ENCODE results near the gene RGS6. TPM values are rescaled to one million over a fixed set of nuclear protein-coding genes. Genes with fewer than 3 reads are reported as not detected.

Gene RGS6
- total and polyA plus RNA-seq, 4 experiments from 2014 or later = 0.32 TPM; not detected in 3

DNA sequence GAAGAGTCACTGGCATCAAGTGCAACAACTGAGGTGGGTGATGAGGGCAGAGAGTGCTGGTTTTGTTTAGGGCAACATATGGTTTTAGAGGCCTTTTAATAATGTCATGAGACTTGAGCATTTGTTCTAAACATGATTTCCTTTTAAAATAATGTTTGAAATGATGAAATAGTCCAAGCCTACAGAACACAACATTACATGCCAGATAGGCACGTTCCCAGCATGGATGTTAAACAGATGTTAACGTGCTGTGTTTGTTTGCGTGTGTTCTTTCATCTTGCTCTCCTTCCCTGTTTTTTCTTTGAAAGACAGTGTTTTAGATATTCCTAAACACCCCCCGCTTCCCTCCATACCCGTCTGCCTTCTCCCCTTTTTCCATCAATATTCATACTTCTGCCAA lies 82.3 kb downstream of the RGS6 start:
- ChIA-PET POLR2A (ENCODE audit: partially characterized antibody) (no interaction called here), CTCF (ENCODE audit: partially characterized antibody) (no interaction called here)
- no peak overlapping the region for H3K4me3 Mint-ChIP-seq
- H3K9me3 ChIP-seq (ENCODE audit: control insufficient read depth in 1 of 2, low read length in 2 of 2) = no peaks in the 10 kb centered on the region
- no peak overlapping the region for H3K4me3 ChIP-seq (ENCODE audit: low read length in 2 of 2)
- H3K27me3 Mint-ChIP-seq = peaks cover 9 to 13% of the 10 kb centered on the region in 2 donors
- H3K27me3 ChIP-seq (ENCODE audit: insufficient read depth, low read length) = no peaks in the 10 kb centered on the region
- H3K36me3 Mint-ChIP-seq = no peaks in the 10 kb centered on the region
- H3K4me1 ChIP-seq (ENCODE audit: insufficient read depth, low read length) = no peaks in the 10 kb centered on the region
- no peak overlapping the region for H3K27ac Mint-ChIP-seq
- no peak overlapping the region for H3K27ac ChIP-seq (ENCODE audit: low read depth, low read length)
- intact Hi-C loops (cut with micrococcal nuclease) = no loop called here
- H3K4me1 Mint-ChIP-seq = no peaks in the 10 kb centered on the region
- no peaks in the 10 kb centered on the region for H3K36me3 ChIP-seq (ENCODE audit: insufficient read depth, low read length)
- DNase-seq = no peak
- H3K9me3 Mint-ChIP-seq = peaks cover 0 to 1% (median 0%) of the 10 kb centered on the region in 8 donors

DNA sequence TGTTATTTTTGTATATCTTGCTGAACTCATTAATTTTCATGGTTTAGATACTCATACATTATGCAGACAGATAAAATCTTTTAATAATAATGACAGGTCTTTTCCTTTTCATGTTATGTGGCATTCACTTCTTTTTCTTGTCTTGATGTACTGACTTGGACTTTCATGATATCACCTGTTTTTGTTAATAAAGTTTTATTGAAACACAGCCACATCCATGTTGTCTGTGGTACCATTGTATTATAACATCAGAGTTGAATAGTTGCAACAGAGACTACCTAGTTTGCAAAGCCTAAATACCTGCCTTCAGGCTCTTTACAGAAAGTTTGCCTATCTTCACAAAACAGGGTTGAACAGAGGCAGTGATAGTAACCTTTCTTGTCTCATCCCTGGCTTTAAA lies 85.1 kb downstream of the RGS6 start:
- Mint-ChIP-seq H3K4me3 (no peak overlapping the region), H3K9me3 (peaks cover 0 to 4% (median 0%) of the 10 kb centered on the region in 8 donors), H3K27me3 (peaks cover 18 to 24% of the 10 kb centered on the region in 2 donors), H3K4me1 (no peaks in the 10 kb centered on the region), H3K27ac (no peak overlapping the region), H3K36me3 (no peaks in the 10 kb centered on the region)
- Histone ChIP-seq H3K9me3 (ENCODE audit: control insufficient read depth in 1 of 2, low read length in 2 of 2) (no peaks in the 10 kb centered on the region), H3K36me3 (ENCODE audit: insufficient read depth, low read length) (no peaks in the 10 kb centered on the region), H3K4me3 (ENCODE audit: low read length in 2 of 2) (no peak overlapping the region), H3K27ac (ENCODE audit: low read depth, low read length) (no peak overlapping the region), H3K27me3 (ENCODE audit: insufficient read depth, low read length) (no peaks in the 10 kb centered on the region), H3K4me1 (ENCODE audit: insufficient read depth, low read length) (no peaks in the 10 kb centered on the region)
- intact Hi-C loops (cut with micrococcal nuclease) = no loop called here
- DNase-seq = no peak
- ChIA-PET CTCF (ENCODE audit: partially characterized antibody) (no interaction called here), POLR2A (ENCODE audit: partially characterized antibody) (no interaction called here)

DNA sequence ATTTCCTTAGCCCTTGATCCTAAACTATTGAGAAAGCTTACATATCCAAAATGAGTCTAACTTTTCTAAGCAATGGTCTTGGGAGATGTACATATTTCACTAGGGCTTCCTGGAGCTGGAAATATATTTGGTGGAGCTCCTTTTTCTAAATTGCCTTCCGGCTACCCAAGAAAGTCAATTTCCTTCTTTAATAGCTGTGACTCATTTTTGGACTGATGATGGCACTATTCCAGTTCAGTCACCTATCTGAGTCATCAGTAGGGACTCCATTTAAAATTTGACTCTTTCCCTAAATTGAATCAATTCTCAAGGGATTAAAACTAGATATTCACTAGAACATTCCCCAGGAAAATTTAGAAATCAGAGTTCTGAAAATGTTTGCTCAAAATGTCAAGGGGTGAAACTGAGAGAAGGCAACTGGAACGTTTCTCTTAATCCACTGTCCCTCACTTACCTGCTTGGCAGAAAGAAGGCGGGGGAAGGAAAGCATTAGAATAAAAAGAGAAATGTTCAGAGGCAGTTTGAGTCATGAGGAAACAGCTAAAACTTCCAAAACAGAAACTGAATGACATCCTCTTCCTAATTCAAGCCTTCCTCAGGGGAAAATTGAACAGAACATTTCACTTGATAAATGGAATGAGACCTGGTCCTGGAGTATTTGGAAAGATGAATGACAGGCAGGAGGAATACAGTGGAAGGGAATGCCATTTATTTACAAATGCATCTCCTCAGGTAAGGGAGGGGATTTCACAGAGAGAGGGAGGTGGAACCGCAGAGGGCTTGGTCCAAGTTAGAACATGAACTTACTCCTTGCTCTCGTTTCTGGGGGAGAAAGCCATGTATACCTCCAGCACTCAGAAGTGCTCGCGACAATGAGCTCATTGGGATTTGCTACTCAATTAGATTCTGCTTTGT lies 91.2 kb downstream of the RGS6 start:
- ChIA-PET POLR2A (ENCODE audit: partially characterized antibody) (interaction anchor here (0.5 kb wide), 1 partner anchor 401 kb away, joined by 3 read pairs; no protein-coding TSS in a partner anchor), CTCF (ENCODE audit: partially characterized antibody) (interaction anchor here (0.6 to 3.8 kb wide), 6 partner anchors 10 to 881 kb away, joined by 3 to 18 read pairs (median 4); no protein-coding TSS in a partner anchor)
- Histone ChIP-seq H3K27ac (ENCODE audit: low read depth, low read length) (no peak overlapping the region), H3K9me3 (ENCODE audit: control insufficient read depth in 1 of 2, low read length in 2 of 2) (no peaks in the 10 kb centered on the region), H3K36me3 (ENCODE audit: insufficient read depth, low read length) (no peaks in the 10 kb centered on the region), H3K4me1 (ENCODE audit: insufficient read depth, low read length) (no peaks in the 10 kb centered on the region), H3K4me3 (ENCODE audit: low read length in 2 of 2) (no peak overlapping the region), H3K27me3 (ENCODE audit: insufficient read depth, low read length) (no peaks in the 10 kb centered on the region)
- no peaks in the 10 kb centered on the region for H3K36me3 Mint-ChIP-seq
- H3K4me1 Mint-ChIP-seq = no peaks in the 10 kb centered on the region
- no peak for DNase-seq
- no peak overlapping the region for H3K27ac Mint-ChIP-seq
- intact Hi-C loops (cut with micrococcal nuclease) = no loop called here
- H3K27me3 Mint-ChIP-seq = peaks cover 22 to 27% of the 10 kb centered on the region in 2 donors
- no peak overlapping the region for H3K4me3 Mint-ChIP-seq
- H3K9me3 Mint-ChIP-seq = peaks cover 0 to 4% (median 0%) of the 10 kb centered on the region in 8 donors

DNA sequence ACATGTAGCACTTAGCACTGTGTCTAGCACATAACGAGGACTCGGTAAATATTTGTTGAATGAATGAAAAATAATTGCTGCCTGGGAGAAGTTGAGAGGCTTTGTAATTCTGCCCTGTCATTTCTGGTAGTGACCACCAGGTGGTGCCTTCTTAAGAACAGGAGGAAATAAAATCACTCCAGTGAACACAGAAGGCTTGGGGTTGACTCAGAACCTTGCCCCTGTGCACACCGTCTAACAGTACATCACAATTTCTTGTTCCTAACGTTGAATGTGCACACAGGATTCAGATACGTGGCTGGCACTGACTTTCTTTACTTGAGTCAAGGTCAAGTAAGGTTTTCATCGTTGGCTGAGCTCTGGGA lies 91.8 kb downstream of the RGS6 start:
- no peak overlapping the region for H3K27ac Mint-ChIP-seq
- peaks cover 0 to 3% (median 0%) of the 10 kb centered on the region in 8 donors for H3K9me3 Mint-ChIP-seq
- H3K27me3 Mint-ChIP-seq = peaks cover 22 to 27% of the 10 kb centered on the region in 2 donors
- CTCF ChIA-PET (ENCODE audit: partially characterized antibody) = interaction anchor here (0.6 to 3.8 kb wide), 5 partner anchors 11 to 881 kb away, joined by 3 to 18 read pairs (median 5); no protein-coding TSS in a partner anchor
- no peak overlapping the region for H3K4me3 Mint-ChIP-seq
- no peaks in the 10 kb centered on the region for H3K4me1 ChIP-seq (ENCODE audit: insufficient read depth, low read length)
- no peak overlapping the region for H3K27ac ChIP-seq (ENCODE audit: low read depth, low read length)
- intact Hi-C loops (cut with micrococcal nuclease) = no loop called here
- DNase-seq = peak; percentile 9 to 40 (median 20)
- H3K27me3 ChIP-seq (ENCODE audit: insufficient read depth, low read length) = no peaks in the 10 kb centered on the region
- no peaks in the 10 kb centered on the region for H3K4me1 Mint-ChIP-seq
- no peaks in the 10 kb centered on the region for H3K36me3 ChIP-seq (ENCODE audit: insufficient read depth, low read length)
- H3K4me3 ChIP-seq (ENCODE audit: low read length in 2 of 2) = no peak overlapping the region
- POLR2A ChIA-PET (ENCODE audit: partially characterized antibody) = no interaction called here
- H3K9me3 ChIP-seq (ENCODE audit: control insufficient read depth in 1 of 2, low read length in 2 of 2) = no peaks in the 10 kb centered on the region
- no peaks in the 10 kb centered on the region for H3K36me3 Mint-ChIP-seq

DNA sequence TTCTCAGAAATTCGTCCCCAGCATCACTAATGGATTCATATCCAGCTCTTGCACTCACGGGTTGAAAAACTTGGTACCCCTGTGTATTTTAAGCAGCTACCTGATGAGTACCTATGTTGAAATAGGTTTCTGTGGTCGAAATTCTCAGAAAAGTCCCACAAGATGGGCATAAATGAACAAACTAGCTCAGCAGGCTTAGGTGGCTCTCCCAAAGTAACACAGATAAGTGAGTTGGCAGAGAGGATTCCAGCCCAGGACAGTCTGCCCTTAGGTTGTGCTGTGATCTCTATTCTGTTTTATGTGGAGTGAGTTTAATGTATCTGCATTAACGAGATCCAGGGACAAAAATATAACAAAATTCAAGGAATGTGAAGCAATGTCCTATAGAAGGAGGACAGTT lies 92.3 kb downstream of the RGS6 start:
- ChIA-PET POLR2A (ENCODE audit: partially characterized antibody) (no interaction called here), CTCF (ENCODE audit: partially characterized antibody) (interaction anchor here (0.6 to 3.8 kb wide), 5 partner anchors 12 to 880 kb away, joined by 3 to 18 read pairs (median 5); no protein-coding TSS in a partner anchor)
- Mint-ChIP-seq H3K4me3 (no peak overlapping the region), H3K36me3 (no peaks in the 10 kb centered on the region), H3K9me3 (peaks cover 0 to 3% (median 0%) of the 10 kb centered on the region in 8 donors), H3K4me1 (no peaks in the 10 kb centered on the region), H3K27ac (no peak overlapping the region), H3K27me3 (peaks cover 22 to 24% of the 10 kb centered on the region in 2 donors)
- Histone ChIP-seq H3K9me3 (ENCODE audit: control insufficient read depth in 1 of 2, low read length in 2 of 2) (no peaks in the 10 kb centered on the region), H3K27ac (ENCODE audit: low read depth, low read length) (no peak overlapping the region), H3K36me3 (ENCODE audit: insufficient read depth, low read length) (no peaks in the 10 kb centered on the region), H3K27me3 (ENCODE audit: insufficient read depth, low read length) (no peaks in the 10 kb centered on the region), H3K4me1 (ENCODE audit: insufficient read depth, low read length) (no peaks in the 10 kb centered on the region), H3K4me3 (ENCODE audit: low read length in 2 of 2) (no peak overlapping the region)
- no peak for DNase-seq
- intact Hi-C loops (cut with micrococcal nuclease) = no loop called here

DNA sequence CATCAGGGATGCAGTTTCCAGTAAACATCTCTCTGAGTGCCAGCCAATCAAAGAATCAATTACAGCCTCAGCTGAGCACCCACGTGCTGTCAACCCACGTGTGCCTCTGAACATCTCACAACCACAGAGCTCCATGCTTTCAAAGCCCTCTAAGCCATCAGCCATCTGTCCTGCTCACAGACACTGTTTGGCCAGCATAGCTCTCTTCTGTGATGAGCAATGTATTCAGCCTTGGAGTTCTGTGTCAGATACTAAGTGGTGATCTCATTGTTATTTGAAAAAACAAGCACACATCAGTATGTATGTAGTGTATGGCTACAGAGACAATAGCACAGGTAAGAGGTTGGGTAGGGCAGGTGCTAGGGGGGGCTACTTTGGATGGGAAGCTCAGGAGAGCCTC lies 94.3 kb downstream of the RGS6 start:
- intact Hi-C loops (cut with micrococcal nuclease) = no loop called here
- H3K4me3 ChIP-seq (ENCODE audit: low read length in 2 of 2) = no peak overlapping the region
- H3K27ac ChIP-seq (ENCODE audit: low read depth, low read length) = no peak overlapping the region
- DNase-seq = no peak
- H3K4me1 ChIP-seq (ENCODE audit: insufficient read depth, low read length) = no peaks in the 10 kb centered on the region
- H3K27me3 Mint-ChIP-seq = peaks cover 19 to 21% of the 10 kb centered on the region in 2 donors
- H3K9me3 Mint-ChIP-seq = peaks cover 0 to 7% (median 3%) of the 10 kb centered on the region in 8 donors
- no peaks in the 10 kb centered on the region for H3K36me3 Mint-ChIP-seq
- no peaks in the 10 kb centered on the region for H3K9me3 ChIP-seq (ENCODE audit: control insufficient read depth in 1 of 2, low read length in 2 of 2)
- H3K4me3 Mint-ChIP-seq = no peak overlapping the region
- ChIA-PET CTCF (ENCODE audit: partially characterized antibody) (no interaction called here), POLR2A (ENCODE audit: partially characterized antibody) (no interaction called here)
- H3K36me3 ChIP-seq (ENCODE audit: insufficient read depth, low read length) = no peaks in the 10 kb centered on the region
- H3K27me3 ChIP-seq (ENCODE audit: insufficient read depth, low read length) = no peaks in the 10 kb centered on the region
- H3K4me1 Mint-ChIP-seq = no peaks in the 10 kb centered on the region
- no peak overlapping the region for H3K27ac Mint-ChIP-seq

GRCh38 chr14:72027061-72027460 lies 94.8 kb downstream of the RGS6 start:
- ChIA-PET CTCF (ENCODE audit: partially characterized antibody) (no interaction called here), POLR2A (ENCODE audit: partially characterized antibody) (no interaction called here)
- H3K4me3 Mint-ChIP-seq = no peak overlapping the region
- peaks cover 16 to 19% of the 10 kb centered on the region in 2 donors for H3K27me3 Mint-ChIP-seq
- Histone ChIP-seq H3K27me3 (ENCODE audit: insufficient read depth, low read length) (no peaks in the 10 kb centered on the region), H3K36me3 (ENCODE audit: insufficient read depth, low read length) (no peaks in the 10 kb centered on the region), H3K4me1 (ENCODE audit: insufficient read depth, low read length) (no peaks in the 10 kb centered on the region), H3K4me3 (ENCODE audit: low read length in 2 of 2) (no peak overlapping the region), H3K27ac (ENCODE audit: low read depth, low read length) (no peak overlapping the region), H3K9me3 (ENCODE audit: control insufficient read depth in 1 of 2, low read length in 2 of 2) (no peaks in the 10 kb centered on the region)
- intact Hi-C loops (cut with micrococcal nuclease) = no loop called here
- H3K4me1 Mint-ChIP-seq = no peaks in the 10 kb centered on the region
- no peaks in the 10 kb centered on the region for H3K36me3 Mint-ChIP-seq
- H3K27ac Mint-ChIP-seq = no peak overlapping the region
- H3K9me3 Mint-ChIP-seq = peaks cover 0 to 5% (median 3%) of the 10 kb centered on the region in 8 donors
- no peak for DNase-seq
